HepG2 (cell line): Measurements from ENCODE around the gene TXNRD2. TPM values are rescaled to one million over a fixed set of nuclear protein-coding genes. Genes with fewer than 3 reads are reported as not detected.

Experiments
- FOXP4 ChIP-seq: sonication (generic); formaldehyde crosslinking; IDR thresholded peaks from 2 replicates; pipeline ENCODE4 v1.4.0; 2020; ENCODE audit warnings: missing genetic modification reagents
- KDM4B ChIP-seq: sonication (generic); formaldehyde crosslinking; IDR thresholded peaks from 2 replicates; pipeline ENCODE4 v1.4.0; 2020; ENCODE audit warnings: missing genetic modification reagents
- KIAA2018 ChIP-seq: sonication (generic); formaldehyde crosslinking; IDR thresholded peaks from 2 replicates; pipeline ENCODE4 v1.5.0; 2020; ENCODE audit warnings: mild to moderate bottlenecking, missing genetic modification reagents, borderline replicate concordance
- MNT ChIP-seq: fragments of 450-650 bp; IDR thresholded peaks from 2 replicates; pipeline ENCODE4 v1.6.1; 2016
- NFATC3 ChIP-seq: sonication (generic); formaldehyde crosslinking; IDR thresholded peaks from 2 replicates; pipeline ENCODE4 v1.5.1; 2020; ENCODE audit warnings: mild to moderate bottlenecking, missing genetic modification reagents
- NR2F6 ChIP-seq, 2 experiments: IDR thresholded peaks; 2 replicates each; pipeline ENCODE4 v1.6.1; 2016; ENCODE audit warnings: antibody characterized with exemption in 1 of 2, mild to moderate bottlenecking in 1 of 2
- POLR2A ChIP-seq, 2 experiments: IDR thresholded peaks; 2 replicates each; pipeline ENCODE4 v1.6.1; 2011; ENCODE audit warnings: low read depth in 2 of 2, low read length in 2 of 2, mild to moderate bottlenecking in 1 of 2, moderate library complexity in 1 of 2; ENCODE audit not compliant: insufficient read depth in 1 of 2
- RARA ChIP-seq: IDR thresholded peaks from 2 replicates; pipeline ENCODE4 v1.6.1; 2016; ENCODE audit warnings: missing genetic modification reagents, missing compliant biosample characterization
- SIX4 ChIP-seq: sonication (generic); formaldehyde crosslinking; IDR thresholded peaks from 2 replicates; pipeline ENCODE4 v1.4.0; 2020; ENCODE audit warnings: missing genetic modification reagents
- ZMYM3 ChIP-seq: sonication (generic); formaldehyde crosslinking; IDR thresholded peaks from 2 replicates; pipeline ENCODE4 v1.5.1; 2020; ENCODE audit warnings: mild to moderate bottlenecking, missing genetic modification reagents
- ZNF260 ChIP-seq: sonication (generic); formaldehyde crosslinking; IDR thresholded peaks from 2 replicates; pipeline ENCODE4 v1.4.0; 2020; ENCODE audit warnings: missing genetic modification reagents, low read depth, mild to moderate bottlenecking, borderline replicate concordance
- ZNF772 ChIP-seq: sonication (generic); formaldehyde crosslinking; IDR thresholded peaks from 2 replicates; pipeline ENCODE4 v1.5.0; 2020; ENCODE audit warnings: mild to moderate bottlenecking, missing genetic modification reagents
- ZNF780A ChIP-seq: sonication (generic); formaldehyde crosslinking; IDR thresholded peaks from 2 replicates; pipeline ENCODE4 v1.8.0; 2022; ENCODE audit warnings: mild to moderate bottlenecking, missing genetic modification reagents, moderate library complexity
- polyA plus RNA-seq, 8 experiments: library from polyadenylated mRNA; depleted of rRNA in 3 of 8; stranded (reverse) in 7 of 8; unstranded in 1 of 8; fragments of >200 nt; fragmentation: Illumina TruSeq in 4 of 8; extraction: Trizol in 4 of 8; gene quantifications; 2 replicates each; pipeline versions ENCODE4 v1.2.1 to v1.2.3, GENCODE V29; 2011 to 2016; ENCODE audit warnings: low read depth in 4 of 8, missing spikeins in 1 of 8, mixed read lengths in 1 of 8; ENCODE audit not compliant: insufficient read depth in 1 of 8
- total RNA-seq, 5 experiments: library from RNA; depleted of rRNA; stranded (reverse); fragments of >200 nt; fragmentation: Illumina TruSeq; extraction: Trizol; gene quantifications; 2 replicates each; pipeline ENCODE4 v1.2.3, GENCODE V29; 2016; ENCODE audit warnings: low read depth in 1 of 5
- TF ChIP-seq, protein P1 (sequence below): sonication (generic); formaldehyde crosslinking; IDR thresholded peaks from 2 replicates; pipeline ENCODE4 v1.5.0; 2020; ENCODE audit warnings: mild to moderate bottlenecking, low read depth, missing genetic modification reagents, borderline replicate concordance
- TF ChIP-seq, protein P2 (sequence below): sonication (generic); formaldehyde crosslinking; IDR thresholded peaks from 2 replicates; pipeline ENCODE4 v1.8.1; 2023; ENCODE audit warnings: mild to moderate bottlenecking, moderate library complexity, missing genetic modification reagents

The TXNRD2 gene
- total and polyA plus RNA-seq, 2 of the 13 experiments (the other 11 are each of a cell fraction or from before 2014, with no cell fraction given) = 17.5 to 18.6 TPM

DNA sequence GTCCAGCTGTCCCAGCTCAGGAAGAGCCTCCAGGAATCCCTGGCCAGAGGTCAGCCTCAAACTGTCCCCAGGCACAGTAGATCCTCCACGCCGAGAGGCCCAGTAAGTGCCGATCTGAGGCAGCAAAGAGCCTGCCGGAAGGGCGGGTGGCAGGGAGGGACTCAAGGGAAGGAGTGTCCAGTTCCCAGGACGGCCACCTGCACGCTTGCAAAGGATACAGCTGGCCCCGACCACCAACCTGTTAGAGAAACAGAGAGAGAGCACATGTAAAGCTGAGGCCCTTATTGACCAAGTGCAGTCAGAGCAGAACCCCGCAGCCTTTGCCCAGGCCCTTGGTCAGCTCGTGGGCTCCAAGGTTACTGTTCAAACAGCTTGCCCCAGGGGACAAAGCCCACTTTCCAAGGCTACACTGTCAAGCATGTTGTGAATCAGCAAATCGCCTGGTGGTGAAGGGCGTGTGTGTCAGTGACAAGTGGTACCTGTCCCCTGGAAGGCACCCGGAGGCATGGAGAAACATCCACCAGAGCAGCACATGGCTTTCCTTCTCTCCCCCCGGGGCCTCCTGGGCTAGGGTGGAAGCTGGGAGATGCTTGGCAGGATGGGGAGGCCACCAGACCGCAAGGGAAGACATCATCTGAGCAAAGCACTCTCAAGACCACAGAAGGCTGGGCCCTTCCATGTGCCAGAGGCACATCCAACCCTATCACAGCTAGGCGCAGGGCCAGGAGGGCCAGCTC, 42.6 kb downstream of the TXNRD2 start (continued):
- TF ChIP-seq KIAA2018 (CRISPR knock-in tag) = 0 out of 2 replicates have a peak, but pooled peaks have one; percentile 17
- TF ChIP-seq, protein P1, sequence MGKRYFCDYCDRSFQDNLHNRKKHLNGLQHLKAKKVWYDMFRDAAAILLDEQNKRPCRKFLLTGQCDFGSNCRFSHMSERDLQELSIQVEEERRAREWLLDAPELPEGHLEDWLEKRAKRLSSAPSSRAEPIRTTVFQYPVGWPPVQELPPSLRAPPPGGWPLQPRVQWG (CRISPR knock-in tag) = no peak
- TF ChIP-seq MNT = peak; percentile 53
- no peak for TF ChIP-seq ZNF772 (CRISPR knock-in tag)
- no peak; the same call in 1 of the 2 replicates for TF ChIP-seq FOXP4 (CRISPR knock-in tag)
- no peak for TF ChIP-seq KDM4B (CRISPR knock-in tag)
- no peak for TF ChIP-seq ZNF780A (CRISPR knock-in tag)
- TF ChIP-seq NFATC3 (CRISPR knock-in tag) = no peak
- TF ChIP-seq, protein P2, sequence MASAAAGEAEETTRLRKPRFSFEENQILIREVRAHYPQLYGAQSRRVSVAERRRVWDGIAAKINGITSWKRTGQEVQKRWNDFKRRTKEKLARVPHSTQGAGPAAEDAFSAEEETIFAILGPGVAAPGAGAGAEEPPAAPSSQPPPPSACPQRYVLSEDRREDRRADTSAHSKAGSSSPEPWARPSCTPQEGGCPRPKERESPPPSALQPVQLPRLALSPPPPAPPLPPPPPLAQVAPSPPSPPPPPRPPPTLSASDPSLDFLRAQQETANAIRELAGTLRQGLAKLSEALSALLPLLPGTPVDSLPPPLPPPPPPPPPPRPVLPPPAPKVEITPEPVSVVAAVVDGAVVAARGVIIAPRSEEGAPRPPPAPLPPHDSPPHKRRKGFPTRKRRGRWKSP (CRISPR knock-in tag) = no peak; the same call in 1 of the 2 replicates
- TF ChIP-seq ZMYM3 = no peak; the same call in 1 of the 2 replicates
- peak; percentile 65; the same call in 1 of the 2 replicates for TF ChIP-seq RARA
- TF ChIP-seq POLR2A (IDR thresholded peaks at IDR 0.05; ENCODE audit: insufficient read depth in 1 of 2, low read depth in 2 of 2, low read length in 2 of 2) = no peak
- no peak for TF ChIP-seq SIX4
- TF ChIP-seq NR2F6 (IDR thresholded peaks at IDR 0.05) = peak; percentile 48; the same call in 1 of the 2 replicates
- TF ChIP-seq NR2F6 (CRISPR knock-in tag; IDR thresholded peaks at IDR 0.05) = peak; percentile 53; the same call in 1 of the 2 replicates
- no peak for TF ChIP-seq ZNF260 (CRISPR knock-in tag)
